ENCODE results near the gene EGFR.

Gene EGFR

GRCh38 chr7:55119571-55119970 is 100.8 kb downstream of the EGFR start:
- no peak overlapping the region for H3K23ac ChIP-seq (ENCODE audit: low read depth, low read length, poor library complexity)
- H3K79me1 ChIP-seq (ENCODE audit: low read depth, low read length), result no peaks in the 10 kb centered on the region
- no peaks in the 10 kb centered on the region for H3K4me1 ChIP-seq (ENCODE audit: control insufficient read depth in 2 of 2, insufficient read depth in 1 of 2, low read depth in 1 of 2, low read length in 2 of 2)
- H3K27ac ChIP-seq (replicated peaks; ENCODE audit: low read length), result no peak overlapping the region
- H3K9me3 ChIP-seq (replicated peaks in 1 of 2; ENCODE audit: control insufficient read depth in 2 of 2, insufficient read depth in 1 of 2, low read depth in 1 of 2, low read length in 2 of 2), result peaks cover 0 to 2% of the 10 kb centered on the region in 2 donors
- H3K4me2 ChIP-seq (ENCODE audit: insufficient read depth, low read length, poor library complexity, severe bottlenecking), result no peak overlapping the region
- no peak overlapping the region for H2BK5ac ChIP-seq (ENCODE audit: low read length)
- peak overlapping the region; percentile 25 for H3K14ac ChIP-seq (ENCODE audit: low read length)
- no peak overlapping the region for H3K9ac ChIP-seq (ENCODE audit: low read depth, low read length, poor library complexity)
- no peak overlapping the region for H2BK15ac ChIP-seq (ENCODE audit: low read length)
- H2BK12ac ChIP-seq (ENCODE audit: low read length), result no peak overlapping the region
- no peak overlapping the region for H3K4me3 ChIP-seq (ENCODE audit: low read length in 2 of 2)
- no peak overlapping the region for H2AFZ ChIP-seq (ENCODE audit: low read length)
- H2AK5ac ChIP-seq (ENCODE audit: low read depth, low read length), result no peak overlapping the region
- H4K8ac ChIP-seq (ENCODE audit: low read depth, low read length), result no peak overlapping the region
- no peak for DNase-seq (ENCODE audit: low spot score)
- WGBS, 2 donors (ENCODE audit: extremely low coverage in 2 of 2, insufficient read length in 2 of 2, insufficient replicate concordance in 1 of 2), result no CpG with 5 or more reads among the region's 4 CpGs
- H3K27me3 ChIP-seq (ENCODE audit: control insufficient read depth in 3 of 3, insufficient read depth in 3 of 3, low read depth in 1 of 3, low read length in 3 of 3), result no peaks in the 10 kb centered on the region
- H3K18ac ChIP-seq (ENCODE audit: low read length), result no peak overlapping the region
- H3K36me3 ChIP-seq (replicated peaks in 1 of 2; ENCODE audit: control insufficient read depth in 2 of 2, insufficient read depth in 2 of 2, low read length in 2 of 2), result no peaks in the 10 kb centered on the region
- H4K91ac ChIP-seq (ENCODE audit: low read depth, low read length, poor library complexity), result no peak overlapping the region
- no peak overlapping the region for H2BK120ac ChIP-seq (ENCODE audit: low read depth, low read length)
- no peak overlapping the region for H3K4ac ChIP-seq (ENCODE audit: low read length)

GRCh38 chr7:55120074-55120473 is 101.3 kb downstream of the EGFR start:
- Histone ChIP-seq H2BK15ac (ENCODE audit: low read length) (no peak overlapping the region), H3K14ac (ENCODE audit: low read length) (no peak overlapping the region), H2BK120ac (ENCODE audit: low read depth, low read length) (no peak overlapping the region), H2AK5ac (ENCODE audit: low read depth, low read length) (no peak overlapping the region), H3K36me3 (replicated peaks in 1 of 2; ENCODE audit: control insufficient read depth in 2 of 2, insufficient read depth in 2 of 2, low read length in 2 of 2) (no peaks in the 10 kb centered on the region), H3K79me1 (ENCODE audit: low read depth, low read length) (no peaks in the 10 kb centered on the region), H3K27me3 (ENCODE audit: control insufficient read depth in 3 of 3, insufficient read depth in 3 of 3, low read depth in 1 of 3, low read length in 3 of 3) (no peaks in the 10 kb centered on the region), H3K27ac (replicated peaks; ENCODE audit: low read length) (no peak overlapping the region), H4K8ac (ENCODE audit: low read depth, low read length) (no peak overlapping the region), H2BK5ac (ENCODE audit: low read length) (no peak overlapping the region), H3K9me3 (replicated peaks in 1 of 2; ENCODE audit: control insufficient read depth in 2 of 2, insufficient read depth in 1 of 2, low read depth in 1 of 2, low read length in 2 of 2) (peaks cover 0 to 2% of the 10 kb centered on the region in 2 donors), H2AFZ (ENCODE audit: low read length) (no peak overlapping the region), H3K4me2 (ENCODE audit: insufficient read depth, low read length, poor library complexity, severe bottlenecking) (no peak overlapping the region), H3K4ac (ENCODE audit: low read length) (no peak overlapping the region), H3K4me1 (ENCODE audit: control insufficient read depth in 2 of 2, insufficient read depth in 1 of 2, low read depth in 1 of 2, low read length in 2 of 2) (no peaks in the 10 kb centered on the region), H3K9ac (ENCODE audit: low read depth, low read length, poor library complexity) (no peak overlapping the region), H3K18ac (ENCODE audit: low read length) (peak overlapping the region; percentile 69), H4K91ac (ENCODE audit: low read depth, low read length, poor library complexity) (no peak overlapping the region), H3K23ac (ENCODE audit: low read depth, low read length, poor library complexity) (peak overlapping the region; percentile 63), H2BK12ac (ENCODE audit: low read length) (no peak overlapping the region), H3K4me3 (ENCODE audit: low read length in 2 of 2) (no peak overlapping the region)
- no CpG with 5 or more reads among the region's 7 CpGs for WGBS, 2 donors (ENCODE audit: extremely low coverage in 2 of 2, insufficient read length in 2 of 2, insufficient replicate concordance in 1 of 2)
- no peak for DNase-seq (ENCODE audit: low spot score)

- no peak overlapping the region for H2BK15ac ChIP-seq (ENCODE audit: low read length)
- H2BK5ac ChIP-seq (ENCODE audit: low read length), result no peak overlapping the region
- DNase-seq (ENCODE audit: low spot score), result no peak
- no peak overlapping the region for H3K4me3 ChIP-seq (ENCODE audit: low read length in 2 of 2)
- H3K4me1 ChIP-seq (ENCODE audit: control insufficient read depth in 2 of 2, insufficient read depth in 1 of 2, low read depth in 1 of 2, low read length in 2 of 2), result no peaks in the 10 kb centered on the region
- no peak overlapping the region for H3K4me2 ChIP-seq (ENCODE audit: insufficient read depth, low read length, poor library complexity, severe bottlenecking)
- H2AK5ac ChIP-seq (ENCODE audit: low read depth, low read length), result no peak overlapping the region
- no peaks in the 10 kb centered on the region for H3K9me3 ChIP-seq (replicated peaks in 1 of 2; ENCODE audit: control insufficient read depth in 2 of 2, insufficient read depth in 1 of 2, low read depth in 1 of 2, low read length in 2 of 2)
- H3K27ac ChIP-seq (replicated peaks; ENCODE audit: low read length), result no peak overlapping the region
- H2AFZ ChIP-seq (ENCODE audit: low read length), result no peak overlapping the region
- no peak overlapping the region for H3K18ac ChIP-seq (ENCODE audit: low read length)
- no peaks in the 10 kb centered on the region for H3K27me3 ChIP-seq (ENCODE audit: control insufficient read depth in 3 of 3, insufficient read depth in 3 of 3, low read depth in 1 of 3, low read length in 3 of 3)
- H3K79me1 ChIP-seq (ENCODE audit: low read depth, low read length), result no peaks in the 10 kb centered on the region
- no peak overlapping the region for H3K9ac ChIP-seq (ENCODE audit: low read depth, low read length, poor library complexity)
- H4K91ac ChIP-seq (ENCODE audit: low read depth, low read length, poor library complexity), result no peak overlapping the region
- no peak overlapping the region for H4K8ac ChIP-seq (ENCODE audit: low read depth, low read length)
- H2BK12ac ChIP-seq (ENCODE audit: low read length), result no peak overlapping the region
- no CpG with 5 or more reads among the region's 7 CpGs for WGBS, 2 donors (ENCODE audit: extremely low coverage in 2 of 2, insufficient read length in 2 of 2, insufficient replicate concordance in 1 of 2)
- no peaks in the 10 kb centered on the region for H3K36me3 ChIP-seq (replicated peaks in 1 of 2; ENCODE audit: control insufficient read depth in 2 of 2, insufficient read depth in 2 of 2, low read length in 2 of 2)
- no peak overlapping the region for H3K23ac ChIP-seq (ENCODE audit: low read depth, low read length, poor library complexity)
- H3K14ac ChIP-seq (ENCODE audit: low read length), result no peak overlapping the region
- H2BK120ac ChIP-seq (ENCODE audit: low read depth, low read length), result no peak overlapping the region
- no peak overlapping the region for H3K4ac ChIP-seq (ENCODE audit: low read length)
Observed at GRCh38 chr7:55120501-55121198, 101.8 kb downstream of the EGFR start.

GRCh38 chr7:55121249-55121648 is 102.4 kb downstream of the EGFR start:
- WGBS, 2 donors (ENCODE audit: extremely low coverage in 2 of 2, insufficient read length in 2 of 2, insufficient replicate concordance in 1 of 2), result no CpG with 5 or more reads among the region's 5 CpGs
- Histone ChIP-seq H2BK5ac (ENCODE audit: low read length) (no peak overlapping the region), H3K14ac (ENCODE audit: low read length) (no peak overlapping the region), H3K79me1 (ENCODE audit: low read depth, low read length) (no peaks in the 10 kb centered on the region), H3K27me3 (ENCODE audit: control insufficient read depth in 3 of 3, insufficient read depth in 3 of 3, low read depth in 1 of 3, low read length in 3 of 3) (no peaks in the 10 kb centered on the region), H3K4ac (ENCODE audit: low read length) (no peak overlapping the region), H2BK12ac (ENCODE audit: low read length) (no peak overlapping the region), H3K36me3 (replicated peaks in 1 of 2; ENCODE audit: control insufficient read depth in 2 of 2, insufficient read depth in 2 of 2, low read length in 2 of 2) (no peaks in the 10 kb centered on the region), H2AK5ac (ENCODE audit: low read depth, low read length) (no peak overlapping the region), H2BK120ac (ENCODE audit: low read depth, low read length) (no peak overlapping the region), H3K4me3 (ENCODE audit: low read length in 2 of 2) (no peak overlapping the region), H4K91ac (ENCODE audit: low read depth, low read length, poor library complexity) (no peak overlapping the region), H3K18ac (ENCODE audit: low read length) (no peak overlapping the region), H3K23ac (ENCODE audit: low read depth, low read length, poor library complexity) (no peak overlapping the region), H3K9me3 (replicated peaks in 1 of 2; ENCODE audit: control insufficient read depth in 2 of 2, insufficient read depth in 1 of 2, low read depth in 1 of 2, low read length in 2 of 2) (no peaks in the 10 kb centered on the region), H3K4me1 (ENCODE audit: control insufficient read depth in 2 of 2, insufficient read depth in 1 of 2, low read depth in 1 of 2, low read length in 2 of 2) (no peaks in the 10 kb centered on the region), H2BK15ac (ENCODE audit: low read length) (no peak overlapping the region), H2AFZ (ENCODE audit: low read length) (no peak overlapping the region), H4K8ac (ENCODE audit: low read depth, low read length) (no peak overlapping the region), H3K4me2 (ENCODE audit: insufficient read depth, low read length, poor library complexity, severe bottlenecking) (no peak overlapping the region), H3K27ac (replicated peaks; ENCODE audit: low read length) (no peak overlapping the region), H3K9ac (ENCODE audit: low read depth, low read length, poor library complexity) (no peak overlapping the region)
- DNase-seq (ENCODE audit: low spot score), result no peak
